Mesenchymal stem cell (in vitro differentiated cells and primary cell): ENCODE results near the gene DYNC2H1.

Source experiments
- DNase-seq: peaks from one replicate; pipeline ENCODE4 v3.0.0-alpha.2; 2013
- H2AFZ ChIP-seq: one replicate; pipeline ENCODE4 v1.6.1; 2013; ENCODE audit warnings: low read depth, mild to moderate bottlenecking, control low read depth, inconsistent platforms, low read length, moderate library complexity
- H2AK5ac ChIP-seq: 2 replicates; pipeline ENCODE4 v1.6.1; 2013; ENCODE audit warnings: low read length, moderate library complexity, mild to moderate bottlenecking, inconsistent platforms; ENCODE audit not compliant: severe bottlenecking
- H2BK120ac ChIP-seq: one replicate; pipeline ENCODE4 v1.6.1; 2013; ENCODE audit warnings: low read depth, mild to moderate bottlenecking, inconsistent platforms, low read length, moderate library complexity
- H2BK12ac ChIP-seq, 2 experiments: one replicate each; pipeline ENCODE4 v1.6.1; 2013; ENCODE audit warnings: inconsistent platforms in 2 of 2, low read length in 2 of 2, mild to moderate bottlenecking in 2 of 2, moderate library complexity in 2 of 2, control low read depth in 1 of 2
- H2BK15ac ChIP-seq: one replicate; pipeline ENCODE4 v1.6.1; 2013; ENCODE audit warnings: mild to moderate bottlenecking, low read depth, inconsistent platforms; ENCODE audit not compliant: poor library complexity, severe bottlenecking
- H2BK5ac ChIP-seq: 2 replicates; pipeline ENCODE4 v1.6.1; 2013; ENCODE audit warnings: low read depth, mild to moderate bottlenecking, low read length, control low read depth, inconsistent platforms; ENCODE audit not compliant: poor library complexity, severe bottlenecking
- H3K14ac ChIP-seq, 2 experiments: one replicate each; pipeline ENCODE4 v1.6.1; 2013; ENCODE audit warnings: inconsistent platforms in 2 of 2, low read length in 2 of 2, control low read depth in 1 of 2, mild to moderate bottlenecking in 1 of 2, moderate library complexity in 1 of 2
- H3K18ac ChIP-seq, 2 experiments: one replicate each; pipeline ENCODE4 v1.6.1; 2013; ENCODE audit warnings: inconsistent platforms in 2 of 2, low read length in 2 of 2, control low read depth in 1 of 2, low read depth in 1 of 2, mild to moderate bottlenecking in 1 of 2
- H3K23ac ChIP-seq, 2 experiments: one replicate each; pipeline ENCODE4 v1.6.1; 2013; ENCODE audit warnings: inconsistent platforms in 2 of 2, low read length in 2 of 2, mild to moderate bottlenecking in 2 of 2, moderate library complexity in 2 of 2, control low read depth in 1 of 2
- H3K27ac ChIP-seq: 2 replicates; pipeline ENCODE4 v1.5.1; 2013; ENCODE audit warnings: mild to moderate bottlenecking, moderate library complexity, low read length, control low read depth, inconsistent platforms; ENCODE audit not compliant: poor library complexity, severe bottlenecking
- H3K27me3 ChIP-seq, 2 experiments: 2 replicates each; pipeline versions ENCODE4 v1.6.1 to v1.7.0; 2013; ENCODE audit warnings: low read length in 2 of 2, mild to moderate bottlenecking in 2 of 2, moderate library complexity in 2 of 2, control low read depth in 1 of 2, inconsistent platforms in 1 of 2; ENCODE audit not compliant: control insufficient read depth in 1 of 2, insufficient read depth in 1 of 2
- H3K36me3 ChIP-seq, 2 experiments: 2 replicates each; pipeline versions ENCODE4 v1.6.1 to v1.7.0; 2013; ENCODE audit warnings: low read length in 2 of 2, control low read depth in 1 of 2, inconsistent platforms in 1 of 2, low read depth in 1 of 2, mild to moderate bottlenecking in 1 of 2; ENCODE audit not compliant: insufficient read depth in 2 of 2, control insufficient read depth in 1 of 2
- H3K4ac ChIP-seq, 2 experiments: one replicate each; pipeline ENCODE4 v1.6.1; 2013; ENCODE audit warnings: inconsistent platforms in 2 of 2, low read length in 2 of 2, mild to moderate bottlenecking in 2 of 2, moderate library complexity in 2 of 2, control low read depth in 1 of 2, low read depth in 1 of 2
- H3K4me1 ChIP-seq: 2 replicates; pipeline ENCODE4 v1.6.1; 2013; ENCODE audit warnings: low read depth, low read length, control low read depth; ENCODE audit not compliant: control insufficient read depth, insufficient read depth
- H3K4me2 ChIP-seq: 2 replicates; pipeline ENCODE4 v1.6.1; 2013; ENCODE audit warnings: low read length, mild to moderate bottlenecking, inconsistent platforms; ENCODE audit not compliant: poor library complexity, severe bottlenecking
- H3K4me3 ChIP-seq, 2 experiments: 2 replicates each; pipeline versions ENCODE4 v1.5.1 to v1.7.0; 2013; ENCODE audit warnings: low read length in 2 of 2, mild to moderate bottlenecking in 2 of 2, control low read depth in 1 of 2, low read depth in 1 of 2; ENCODE audit not compliant: insufficient read depth in 1 of 2
- H3K79me1 ChIP-seq: replicated peaks from 2 replicates; pipeline ENCODE4 v1.6.1; 2013; ENCODE audit warnings: mild to moderate bottlenecking, control low read depth, low read length, inconsistent platforms; ENCODE audit not compliant: poor library complexity, severe bottlenecking
- H3K9ac ChIP-seq: 2 replicates; pipeline ENCODE4 v1.7.0; 2013; ENCODE audit warnings: mild to moderate bottlenecking, low read length, moderate library complexity
- H3K9me3 ChIP-seq: 2 replicates; pipeline ENCODE4 v1.7.0; 2013; ENCODE audit warnings: mild to moderate bottlenecking, low read length; ENCODE audit not compliant: control insufficient read depth
- H4K8ac ChIP-seq: one replicate; pipeline ENCODE4 v1.6.1; 2013; ENCODE audit warnings: inconsistent platforms, mild to moderate bottlenecking, low read length, moderate library complexity
- H4K91ac ChIP-seq: one replicate; pipeline ENCODE4 v1.6.1; 2013; ENCODE audit warnings: mild to moderate bottlenecking, low read length, inconsistent platforms
- WGBS: methylation state at CpG from one replicate; pipeline ENCODE4 v1.1.7; 2013; ENCODE audit warnings: mixed read lengths; 5-methylcytosine and 5-hydroxymethylcytosine counted together

DYNC2H1 gene

GRCh38 chr11:103398829-103399228 is 289.6 kb downstream of the DYNC2H1 start:
- Histone ChIP-seq H3K79me1 (no peaks in the 10 kb centered on the region), H3K18ac (no peak overlapping the region), H3K27ac (no peak overlapping the region), H3K36me3 (peaks cover 0 to 23% of the 10 kb centered on the region in 2 experiments), H3K4me3 (no peak overlapping the region), H3K9me3 (peaks cover 12% of the 10 kb centered on the region), H2BK5ac (no peak overlapping the region), H2BK12ac (no peak overlapping the region), H4K8ac (no peak overlapping the region), H3K14ac (no peak overlapping the region), H3K27me3 (no peaks in the 10 kb centered on the region), H2BK15ac (no peak overlapping the region), H4K91ac (no peak overlapping the region), H3K4me1 (peaks cover 2% of the 10 kb centered on the region), H2AFZ (no peak overlapping the region), H3K4ac (no peak overlapping the region), H3K9ac (no peak overlapping the region), H2AK5ac (no peak overlapping the region), H2BK120ac (no peak overlapping the region), H3K23ac (no peak overlapping the region), H3K4me2 (no peak overlapping the region)
- DNase-seq: no peak
- WGBS: 94% methylated on average over 4 of the region's 6 CpGs

GRCh38 chr11:103406357-103406756 is 297.1 kb downstream of the DYNC2H1 start:
- Histone ChIP-seq H2BK12ac (no peak overlapping the region), H3K23ac (no peak overlapping the region), H4K91ac (no peak overlapping the region), H3K18ac (no peak overlapping the region), H3K4me1 (no peaks in the 10 kb centered on the region), H2BK15ac (no peak overlapping the region), H3K4me3 (no peak overlapping the region), H3K4me2 (no peak overlapping the region), H3K27ac (no peak overlapping the region), H2AK5ac (no peak overlapping the region), H3K27me3 (no peaks in the 10 kb centered on the region), H3K9ac (no peak overlapping the region), H2AFZ (no peak overlapping the region), H3K4ac (no peak overlapping the region), H3K9me3 (peaks cover 1% of the 10 kb centered on the region), H3K14ac (no peak overlapping the region), H3K36me3 (peaks cover 0 to 2% of the 10 kb centered on the region in 2 experiments), H2BK120ac (no peak overlapping the region), H3K79me1 (no peaks in the 10 kb centered on the region), H2BK5ac (no peak overlapping the region), H4K8ac (no peak overlapping the region)
- no peak for DNase-seq
- WGBS: 98% methylated on average over 3 of the region's 3 CpGs

GRCh38 chr11:103407641-103408040 is 298.4 kb downstream of the DYNC2H1 start:
- Histone ChIP-seq H3K14ac (no peak overlapping the region), H3K18ac (no peak overlapping the region), H3K9ac (no peak overlapping the region), H2BK15ac (no peak overlapping the region), H3K9me3 (no peaks in the 10 kb centered on the region), H4K8ac (no peak overlapping the region), H2BK5ac (no peak overlapping the region), H3K4me3 (no peak overlapping the region), H3K4me2 (no peak overlapping the region), H2BK12ac (no peak overlapping the region), H3K4ac (no peak overlapping the region), H3K4me1 (no peaks in the 10 kb centered on the region), H2BK120ac (no peak overlapping the region), H2AFZ (no peak overlapping the region), H3K27me3 (no peaks in the 10 kb centered on the region), H2AK5ac (no peak overlapping the region), H3K23ac (no peak overlapping the region), H3K27ac (no peak overlapping the region), H3K79me1 (no peaks in the 10 kb centered on the region), H4K91ac (no peak overlapping the region), H3K36me3 (no peaks in the 10 kb centered on the region)
- WGBS: 98% methylated on average over 2 of the region's 2 CpGs
- DNase-seq: no peak

GRCh38 chr11:103413266-103413888 is 304.2 kb downstream of the DYNC2H1 start:
- H2BK15ac ChIP-seq: no peak overlapping the region
- no peak overlapping the region for H4K91ac ChIP-seq
- DNase-seq: no peak
- H3K4me1 ChIP-seq: no peaks in the 10 kb centered on the region
- H3K27me3 ChIP-seq: no peaks in the 10 kb centered on the region
- no peak overlapping the region for H2BK12ac ChIP-seq
- no peaks in the 10 kb centered on the region for H3K79me1 ChIP-seq
- H2BK120ac ChIP-seq: no peak overlapping the region
- no peak overlapping the region for H2AK5ac ChIP-seq
- H2BK5ac ChIP-seq: no peak overlapping the region
- no CpG with 5 or more reads among the region's 1 CpG for WGBS
- no peak overlapping the region for H3K4me2 ChIP-seq
- no peak overlapping the region for H3K23ac ChIP-seq
- H3K36me3 ChIP-seq: peaks cover 0 to 5% of the 10 kb centered on the region in 2 experiments
- H3K14ac ChIP-seq: no peak overlapping the region
- no peak overlapping the region for H3K27ac ChIP-seq
- no peak overlapping the region for H2AFZ ChIP-seq
- H4K8ac ChIP-seq: no peak overlapping the region
- no peak overlapping the region for H3K18ac ChIP-seq
- H3K4ac ChIP-seq: no peak overlapping the region
- H3K9me3 ChIP-seq: no peaks in the 10 kb centered on the region
- H3K9ac ChIP-seq: no peak overlapping the region
- H3K4me3 ChIP-seq: no peak overlapping the region
